GM18907 (cell line): ENCODE data around the gene ILKAP.
"Not testable (repeated sequence)": the region's sequence is repeated elsewhere in the genome, so short reads cannot be mapped to it uniquely, and the experiment has no call there.

Experiments
- ATAC-seq: cut with Tn5 transposase; IDR thresholded peaks from one replicate; pipeline ENCODE4 v1.9.1; 2021; ENCODE audit warnings: mild to moderate bottlenecking, moderate library complexity; ENCODE audit not compliant: unreplicated experiment

The ILKAP gene

DNA sequence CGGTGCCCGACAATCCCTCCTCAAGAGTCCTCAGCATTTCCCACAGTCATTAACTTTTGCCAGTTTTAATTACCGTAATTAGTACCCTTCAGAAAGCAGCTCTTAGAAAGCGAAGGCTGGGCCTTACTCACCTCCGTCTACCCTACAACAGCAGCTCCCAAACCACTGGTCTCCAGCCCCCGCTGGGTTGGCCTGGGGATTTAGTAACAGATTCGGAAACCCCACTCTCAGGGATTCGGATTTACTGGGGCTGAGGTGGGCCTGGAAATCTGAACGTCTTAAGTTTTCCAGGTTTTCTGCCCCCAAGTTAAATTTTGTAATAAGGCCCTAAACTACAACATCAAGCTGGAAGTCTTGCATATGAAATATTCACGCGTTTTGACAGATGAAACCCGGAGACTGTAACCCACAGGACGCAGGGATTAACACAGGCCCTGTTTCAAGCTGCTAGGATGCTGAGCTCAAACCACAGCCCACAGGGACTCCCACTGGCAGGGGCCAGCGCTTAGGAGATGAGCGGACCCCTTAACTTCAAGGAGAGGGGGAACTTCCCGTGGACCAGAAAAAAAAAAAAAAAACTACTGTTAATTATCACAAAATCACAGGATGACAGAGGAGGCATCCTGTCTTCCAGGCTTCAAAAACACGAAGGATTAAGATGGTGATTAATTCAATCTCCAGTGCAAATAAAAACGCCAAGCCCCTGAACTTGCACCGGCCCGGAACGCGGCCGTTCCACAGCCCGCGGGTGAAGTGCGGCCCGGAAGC lies 985 bp downstream of the ILKAP start:
- ATAC-seq = no peak

DNA sequence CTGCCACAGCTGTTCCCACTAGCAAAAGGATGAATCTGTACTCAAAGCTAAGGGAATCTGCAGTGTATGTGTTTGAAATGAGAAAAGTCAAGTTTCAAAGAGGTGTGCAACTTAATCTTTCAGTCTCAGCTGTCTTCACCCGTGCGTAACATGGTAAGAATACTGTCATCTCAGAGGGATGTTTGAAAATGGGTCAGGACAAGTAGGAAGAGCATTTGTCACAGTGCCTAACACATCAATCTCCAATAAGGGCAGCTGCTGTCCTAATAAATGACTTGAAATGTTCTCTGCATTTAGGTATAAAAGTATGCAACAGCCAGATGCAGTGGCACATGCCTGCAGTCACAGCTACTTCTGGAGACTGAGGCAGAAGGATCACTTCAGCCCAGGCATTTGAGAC lies 13.1 kb downstream of the ILKAP start:
- no peak for ATAC-seq

DNA sequence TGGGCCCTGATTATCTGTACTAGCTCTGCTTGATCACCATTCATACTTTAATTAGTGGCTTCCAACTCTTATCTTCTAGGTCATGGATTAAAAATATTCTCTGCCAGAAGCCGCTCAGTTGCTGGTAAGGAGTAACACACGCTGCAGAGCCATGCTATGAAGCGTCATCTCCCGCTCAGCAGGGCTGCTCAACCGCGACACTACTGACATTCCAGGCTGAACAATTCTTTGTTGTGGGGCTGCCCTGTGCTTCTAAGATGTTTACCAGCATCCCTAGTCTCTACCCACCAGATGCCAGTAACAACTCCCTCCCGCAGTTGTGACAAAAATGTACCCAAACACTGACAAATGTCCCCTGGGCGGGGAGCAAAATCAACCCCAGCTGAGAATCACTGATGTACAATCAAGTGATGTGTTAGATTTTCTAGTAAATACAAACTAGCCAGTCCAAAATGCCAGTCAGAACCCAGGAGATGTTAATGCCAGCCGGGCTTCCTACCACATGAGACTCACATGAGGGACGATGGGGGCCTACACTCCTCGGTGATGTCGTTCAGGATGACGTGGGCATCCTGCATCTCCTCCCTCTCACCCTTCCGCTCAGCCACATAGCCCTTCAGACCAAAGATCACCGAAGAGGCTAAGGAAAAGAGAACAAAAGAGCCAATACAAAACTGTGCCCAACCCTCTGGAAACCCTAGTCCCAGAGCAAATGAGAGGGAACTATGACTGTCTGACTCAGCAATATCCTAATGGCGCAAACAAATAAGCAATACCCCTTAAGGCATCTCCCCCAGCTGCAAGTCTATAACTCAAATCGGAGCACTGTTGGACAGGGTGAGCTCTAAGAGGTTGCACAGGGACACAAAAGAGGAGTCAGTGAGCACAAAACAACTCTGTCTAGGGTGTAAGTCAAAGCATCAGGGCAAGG lies 15.6 kb downstream of the ILKAP start:
- no peak for ATAC-seq

DNA sequence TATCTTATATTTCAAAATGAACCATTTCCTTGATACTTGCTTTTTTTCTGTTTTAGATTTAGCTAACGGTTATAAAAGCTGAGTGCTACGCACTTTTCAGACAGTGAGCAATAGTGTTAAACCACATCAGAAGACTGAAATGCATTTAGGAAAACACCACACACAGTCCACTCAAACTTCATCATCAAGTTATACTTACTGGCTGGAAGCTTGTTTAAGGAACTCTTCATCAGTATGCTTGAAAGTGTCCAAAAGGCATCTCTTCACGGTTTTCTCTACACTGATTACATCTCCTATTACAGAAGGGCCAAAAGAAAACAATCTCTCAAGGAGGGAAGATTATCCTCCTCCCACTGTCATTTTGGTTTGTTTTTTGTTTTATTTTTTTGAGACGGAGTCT lies 19.7 kb downstream of the ILKAP start:
- no peak for ATAC-seq

DNA sequence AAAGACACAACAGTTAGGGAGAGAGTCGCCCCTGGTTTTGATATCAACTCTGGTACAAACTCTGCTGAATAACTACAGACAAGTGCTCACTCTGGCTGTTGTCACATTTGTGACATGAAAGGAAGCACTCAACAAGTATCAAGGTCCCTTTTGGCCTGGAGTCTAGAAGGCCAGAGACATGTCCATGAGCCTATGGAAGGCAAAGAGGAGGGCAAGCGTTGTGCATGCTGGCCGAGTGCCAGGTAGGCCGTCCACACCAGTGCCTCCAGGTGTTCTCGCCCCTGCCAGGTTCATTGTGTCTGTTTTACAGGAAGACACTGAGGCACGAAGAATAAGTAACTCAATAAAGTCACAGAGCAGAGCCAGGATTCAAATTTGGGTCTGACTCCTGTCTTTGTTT lies 21.1 kb downstream of the ILKAP start:
- ATAC-seq = no peak

DNA sequence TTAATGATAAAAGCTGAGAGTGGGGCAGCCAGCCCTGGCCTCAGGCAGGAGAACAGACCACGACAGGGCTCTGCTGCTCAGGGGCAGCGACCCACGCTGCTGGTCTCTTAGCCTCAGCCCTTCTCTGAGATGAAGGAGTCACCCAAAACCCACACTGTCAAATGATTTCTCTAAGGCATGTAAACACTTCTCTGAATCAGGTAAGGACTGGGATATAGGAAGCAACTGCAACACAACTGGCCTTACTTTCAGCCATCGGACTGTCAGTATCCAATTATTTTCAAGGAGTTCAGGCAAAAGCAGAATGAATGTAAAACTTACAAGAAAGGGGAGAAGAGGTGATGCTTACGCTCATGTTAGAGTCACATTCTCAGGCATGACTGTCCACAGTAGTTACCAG lies 22.9 kb downstream of the ILKAP start:
- no peak for ATAC-seq

DNA sequence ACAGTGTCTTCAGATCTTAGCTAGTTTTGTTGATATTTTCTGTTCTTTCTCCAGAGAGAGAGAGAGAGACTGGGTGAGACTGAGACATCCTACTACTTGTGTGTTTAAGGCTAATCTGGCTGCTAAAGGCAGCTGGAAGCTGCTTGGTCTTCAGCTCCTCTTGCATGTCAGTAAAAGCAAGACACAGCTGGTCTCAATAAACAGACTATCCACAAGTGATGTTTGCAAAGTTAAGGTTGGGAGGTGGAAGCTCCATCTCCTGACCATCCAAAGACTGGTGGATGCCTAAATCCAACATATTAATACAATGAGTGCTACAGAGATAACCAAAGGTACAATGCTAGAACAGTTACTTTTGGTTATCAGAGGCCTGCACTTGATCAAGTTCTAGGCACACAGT lies 26.9 kb downstream of the ILKAP start:
- no peak for ATAC-seq

DNA sequence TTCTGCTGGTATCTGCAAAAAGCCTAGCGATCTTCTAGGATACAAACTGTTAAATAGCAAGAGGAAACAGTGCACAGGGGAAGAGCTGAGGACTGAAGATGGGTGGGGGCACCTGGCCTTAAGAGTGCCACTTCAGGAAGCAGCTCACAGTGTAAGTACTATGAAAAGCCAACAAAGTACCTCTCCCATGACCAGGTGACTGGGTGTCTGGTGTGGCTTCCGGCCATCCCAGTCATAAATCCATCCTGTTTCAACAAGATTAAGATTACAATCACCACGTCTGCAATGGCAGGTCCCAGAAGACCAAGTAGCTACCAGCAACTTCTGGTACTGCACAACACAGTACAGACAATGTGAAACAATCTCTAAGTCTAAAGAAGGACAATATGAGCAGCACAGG lies 28.8 kb downstream of the ILKAP start:
- no peak for ATAC-seq

DNA sequence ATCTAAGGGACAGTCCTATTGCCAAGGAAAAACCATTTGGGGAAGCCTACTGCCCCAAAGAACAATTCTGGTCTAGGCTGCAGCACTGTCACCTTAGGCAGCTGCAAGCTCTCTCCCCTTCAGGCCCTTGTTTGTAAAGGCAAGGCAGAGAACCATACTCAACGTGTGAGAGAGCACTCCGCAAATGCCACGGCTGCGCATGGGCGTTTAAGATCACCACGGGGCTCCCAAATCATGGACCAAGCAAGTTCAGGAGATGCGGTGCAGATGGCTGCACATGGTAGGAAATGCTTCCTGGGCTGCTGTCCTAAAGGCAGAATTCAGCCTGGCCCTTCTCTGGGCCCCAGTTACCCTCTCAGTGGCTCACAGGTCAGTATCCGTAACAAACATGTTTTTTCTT lies 29.2 kb downstream of the ILKAP start:
- no peak for ATAC-seq

DNA sequence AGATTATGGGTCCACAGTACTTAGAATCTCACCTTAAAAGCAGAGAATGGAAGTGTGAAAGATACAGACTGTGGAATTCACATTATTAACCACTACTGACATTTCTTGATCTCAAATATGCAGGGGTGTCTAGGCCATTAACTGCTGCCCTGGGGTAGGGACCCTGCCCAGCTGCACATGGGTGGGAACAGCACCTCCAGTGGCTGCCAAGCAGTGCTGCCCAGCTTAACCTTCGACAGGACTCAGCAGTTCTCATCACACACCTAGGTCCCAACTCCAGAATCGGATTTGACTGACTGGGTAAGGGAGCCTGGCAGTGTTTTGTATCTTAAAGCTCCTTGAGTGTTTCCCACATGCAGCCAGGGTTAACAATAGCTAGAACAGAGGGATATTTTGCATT lies 29.8 kb downstream of the ILKAP start:
- ATAC-seq = no peak

DNA sequence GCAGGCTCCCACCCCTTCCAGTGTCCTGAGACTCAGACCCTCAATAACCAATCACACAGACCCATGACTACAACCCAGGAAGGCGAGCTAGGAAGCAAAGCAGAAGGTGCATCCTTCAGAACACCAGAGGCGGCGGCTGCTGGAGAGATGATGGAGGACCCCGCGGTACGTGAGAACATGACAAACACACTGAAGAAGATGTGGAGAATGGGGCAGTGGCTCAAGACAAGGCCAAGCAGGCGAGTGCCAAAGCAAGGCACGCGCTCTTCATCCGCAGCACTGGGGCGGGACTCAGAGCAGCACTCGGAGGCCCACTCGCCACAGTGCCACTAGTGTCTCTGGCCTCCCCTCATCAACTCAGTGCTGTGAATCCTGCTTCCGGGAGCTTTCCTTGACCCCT lies 31.1 kb downstream of the ILKAP start:
- no peak for ATAC-seq

DNA sequence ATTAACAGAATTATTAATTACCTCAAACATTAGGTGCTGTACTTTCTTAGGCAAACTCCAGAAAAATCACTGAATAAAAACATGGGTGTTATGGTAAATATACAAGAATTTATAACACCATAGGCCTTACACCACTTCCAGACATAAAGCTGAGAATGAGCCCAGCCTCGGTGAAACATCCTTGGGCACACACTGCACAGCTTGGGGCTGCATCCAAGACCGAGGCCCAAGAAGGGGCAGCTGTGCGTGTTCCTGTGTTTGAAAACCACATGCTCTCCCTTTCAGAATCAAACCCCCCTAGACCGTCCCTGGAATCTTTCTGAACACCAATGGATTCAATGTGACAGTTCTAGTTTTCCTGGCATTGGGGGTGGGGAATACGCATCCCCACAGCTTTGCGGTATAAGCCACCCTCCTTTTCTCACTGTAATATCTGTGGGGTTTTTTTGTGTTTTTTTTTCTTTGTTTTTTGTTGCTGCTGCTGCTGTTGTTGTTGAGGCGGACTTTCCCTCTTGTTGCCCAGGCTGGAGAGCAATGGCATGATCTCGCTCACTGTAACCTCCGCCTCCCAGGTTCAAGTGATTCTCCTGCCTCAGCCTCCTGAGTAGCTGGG lies 31.8 kb downstream of the ILKAP start:
- ATAC-seq = no peak

DNA sequence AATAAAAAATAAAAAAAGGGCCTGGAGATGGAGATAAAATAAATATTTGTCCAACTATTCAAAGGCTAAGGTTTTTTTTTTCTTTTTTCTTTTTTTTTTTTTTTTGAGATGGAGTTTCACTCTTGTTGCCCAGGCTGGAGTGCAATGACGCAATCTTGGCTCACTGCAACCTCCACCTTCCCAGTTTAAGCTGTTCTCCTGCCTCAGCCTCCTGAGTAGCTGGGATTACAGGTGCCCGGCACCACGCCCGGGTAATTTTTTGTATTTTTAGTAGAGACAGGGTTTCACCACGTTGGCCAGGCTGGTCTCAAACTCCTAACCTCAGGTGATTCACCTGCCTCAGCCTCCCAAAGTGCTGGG lies 32.4 kb downstream of the ILKAP start:
- ATAC-seq = not testable (repeated sequence)

DNA sequence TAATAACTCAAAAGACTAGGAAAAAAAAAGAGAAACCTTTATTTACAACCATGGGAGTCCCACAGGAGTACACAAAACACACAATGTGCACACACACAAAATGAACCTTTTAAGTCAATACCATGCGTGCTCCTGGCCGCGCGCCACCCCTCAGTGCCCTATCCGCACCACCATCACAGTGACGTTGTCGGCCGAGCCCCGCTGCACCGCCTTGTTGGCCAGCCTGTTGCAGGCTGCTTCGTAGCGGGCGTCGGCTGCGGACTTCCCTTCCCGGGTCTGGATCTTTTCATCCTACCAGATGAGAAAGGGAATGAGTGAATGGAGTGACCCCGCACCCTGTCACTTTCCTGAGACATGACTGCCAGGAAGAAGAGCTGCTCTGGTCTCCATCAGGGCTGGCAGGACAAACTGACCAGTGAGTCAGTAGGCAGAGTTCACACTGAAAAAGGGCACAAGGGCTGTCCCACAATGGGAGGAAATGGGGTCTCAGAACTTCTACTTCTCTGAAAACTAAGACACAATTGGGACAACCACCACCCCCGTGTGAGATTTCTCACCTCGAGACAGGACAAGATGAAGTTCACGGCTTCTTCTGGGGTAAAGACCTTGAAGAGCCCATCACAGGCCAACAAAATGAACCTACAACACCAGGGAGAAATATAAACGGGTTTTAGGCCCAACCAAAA lies 33.0 kb downstream of the ILKAP start:
- ATAC-seq = no peak

DNA sequence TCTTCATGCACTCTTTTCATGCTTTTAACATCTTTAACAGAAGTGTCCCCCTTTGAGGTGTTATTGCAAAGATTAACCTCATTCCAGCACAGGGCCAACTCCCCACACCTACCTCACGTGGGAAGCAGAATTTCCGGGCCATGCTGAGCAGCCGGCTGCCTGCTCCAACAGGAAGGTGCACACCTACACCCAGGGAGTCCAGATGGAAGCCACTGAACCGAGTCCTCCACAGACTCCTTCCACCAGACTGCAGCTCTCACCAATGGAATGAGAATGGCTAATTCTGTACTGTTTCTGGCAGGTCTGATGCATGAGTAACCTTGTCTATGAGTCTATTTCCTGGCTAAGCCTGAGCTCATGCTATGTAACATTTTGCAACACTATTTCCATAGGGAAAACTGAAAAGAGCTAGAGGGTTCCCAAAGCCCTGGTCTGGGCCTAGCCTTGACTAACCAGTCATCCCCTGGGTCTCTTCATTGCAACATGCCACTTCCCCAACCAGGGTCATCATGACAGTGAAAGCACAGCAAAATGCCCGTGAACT lies 33.7 kb downstream of the ILKAP start:
- ATAC-seq = no peak

DNA sequence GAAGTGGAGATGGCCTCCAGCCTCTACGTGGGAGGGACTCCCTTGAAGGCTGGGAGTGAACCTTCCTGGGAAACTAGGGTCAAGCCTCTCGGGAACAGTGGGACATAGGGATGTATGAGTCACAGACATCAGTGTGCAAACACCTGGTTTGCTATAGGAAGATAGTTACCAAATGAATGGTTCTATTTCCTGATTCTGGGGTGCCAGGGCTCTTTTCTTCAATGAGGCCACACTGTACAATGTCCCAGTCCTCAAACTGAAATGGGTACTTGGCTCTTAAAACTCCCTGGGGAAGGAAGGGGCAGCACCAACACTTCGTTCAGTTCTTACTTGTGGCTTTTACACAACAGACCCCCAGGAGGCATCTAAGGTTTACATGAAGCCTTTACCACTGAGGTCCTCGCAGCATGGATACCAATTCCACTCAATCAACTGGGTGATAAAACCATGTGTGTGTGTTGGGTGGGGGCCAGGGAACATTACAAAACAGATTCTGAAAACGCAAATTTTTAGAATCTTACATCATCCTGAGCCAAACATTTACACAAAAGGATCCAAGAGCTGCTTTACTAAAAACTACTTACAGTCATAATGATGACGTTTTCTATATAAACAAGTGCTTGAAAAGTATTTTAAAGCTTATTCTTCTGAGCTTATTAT lies 34.3 kb downstream of the ILKAP start:
- ATAC-seq = no peak

DNA sequence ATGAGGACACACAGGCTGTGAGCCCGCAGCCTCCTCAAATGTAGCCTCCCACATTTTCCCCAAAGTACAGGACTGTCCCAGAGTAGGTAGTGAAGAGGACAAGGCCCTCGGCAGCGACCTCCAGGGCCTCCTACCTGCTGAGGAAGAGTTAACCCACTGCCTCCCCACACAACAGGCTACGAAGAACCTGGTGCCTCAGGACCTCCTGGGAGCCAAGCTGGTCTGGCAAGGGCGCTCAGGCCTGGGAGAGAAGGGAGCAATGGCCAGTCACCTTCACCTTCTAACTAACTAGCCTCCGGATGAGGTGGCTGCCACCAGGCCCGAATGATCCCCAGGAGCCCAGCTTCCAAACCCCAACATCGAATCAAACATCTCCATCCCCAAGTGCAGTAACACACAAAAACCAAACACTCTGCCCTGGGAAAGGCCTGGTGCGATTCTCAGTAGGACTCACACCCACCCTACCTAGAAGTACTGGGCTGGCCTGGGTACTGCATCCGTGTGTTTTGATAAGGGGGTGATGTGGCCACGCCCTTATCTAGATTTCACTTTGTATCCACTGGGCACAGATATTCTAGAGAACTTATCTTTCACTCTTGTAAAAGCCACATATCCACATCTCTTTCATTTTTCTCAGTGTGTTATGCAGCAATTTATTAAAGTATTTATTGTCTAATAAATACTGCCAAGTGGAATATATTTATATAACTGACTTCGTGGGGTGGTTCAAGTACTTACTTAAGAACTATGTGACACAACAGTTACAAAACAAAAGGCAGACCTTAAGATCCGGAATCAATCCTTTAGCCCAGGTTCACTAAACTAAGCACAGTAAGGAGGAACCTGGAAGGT lies 35.1 kb downstream of the ILKAP start:
- ATAC-seq = no peak

DNA sequence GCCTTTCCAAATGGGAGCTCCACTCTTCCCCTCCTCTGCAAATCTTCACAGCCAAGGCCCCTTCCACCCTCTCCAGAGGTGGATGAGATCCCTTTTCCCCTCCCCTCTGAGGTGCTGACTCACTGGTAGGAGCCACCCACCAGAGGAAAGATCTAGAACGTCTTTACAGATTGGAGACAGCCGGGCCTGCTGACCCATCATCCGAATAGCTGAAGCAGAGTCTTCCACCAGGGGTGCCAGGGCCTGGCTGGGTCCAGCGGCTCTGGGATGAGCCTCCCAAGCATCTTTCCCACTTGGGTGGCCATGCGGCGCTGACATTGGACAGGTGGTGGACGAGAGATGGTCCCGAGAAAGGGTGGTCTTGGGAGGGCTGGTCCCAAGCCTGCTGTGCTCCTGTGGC lies 35.7 kb downstream of the ILKAP start:
- no peak for ATAC-seq

DNA sequence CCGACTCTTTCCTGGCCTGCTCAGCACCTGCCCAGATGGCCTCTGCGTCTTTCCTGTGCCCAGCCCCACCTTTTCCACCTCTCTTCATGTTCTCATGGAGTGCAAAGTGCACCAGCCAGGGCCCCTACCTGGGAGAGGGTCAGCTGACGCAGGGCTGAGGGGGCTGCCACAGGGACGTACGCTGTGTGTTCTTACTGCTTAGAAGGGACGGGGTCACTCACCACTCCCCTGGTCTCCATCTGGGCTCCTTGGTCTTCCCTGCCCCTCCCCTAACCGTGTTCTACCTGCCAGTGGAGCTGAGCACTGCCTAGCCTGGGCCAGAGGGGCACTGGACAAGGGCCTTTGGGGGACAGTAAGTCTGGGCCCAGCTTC lies 36.2 kb downstream of the ILKAP start:
- no peak for ATAC-seq
